Dendritic cell treated with granulocyte-macrophage colony-stimulating factor and Interleukin-4, amounts not matched to agents 40 ng/mL and 50 ng/mL, for 4 days (primary cell): Measurements from ENCODE around the gene INKA1.
"Not testable (repeated sequence)": the region's sequence is repeated elsewhere in the genome, so short reads cannot be mapped to it uniquely, and the experiment has no call there.

Source experiments
- H3K27ac Mint-ChIP-seq: one replicate; pipeline ENCODE4 v1.8.0; 2022; ENCODE audit warnings: mild to moderate bottlenecking, mixed read lengths
- H3K27me3 Mint-ChIP-seq: one replicate; pipeline ENCODE4 v1.8.0; 2022; ENCODE audit warnings: mild to moderate bottlenecking, mixed read lengths
- H3K36me3 Mint-ChIP-seq: one replicate; pipeline ENCODE4 v1.8.0; 2022; ENCODE audit warnings: low read depth, mixed read lengths
- H3K4me1 Mint-ChIP-seq: one replicate; pipeline ENCODE4 v1.8.0; 2022; ENCODE audit warnings: low read depth, mixed read lengths
- H3K4me3 Mint-ChIP-seq: one replicate; pipeline ENCODE4 v1.8.0; 2022; ENCODE audit warnings: mild to moderate bottlenecking, moderate library complexity, mixed read lengths
- H3K9me3 Mint-ChIP-seq: one replicate; pipeline ENCODE4 v1.8.0; 2022; ENCODE audit warnings: mixed read lengths
- intact Hi-C: fragments of 100-400 bp; cut with micrococcal nuclease; formaldehyde crosslinking; loops from one replicate; pipeline ENCODE4 v1.15.0; 2022

INKA1 gene

GRCh38 chr3:49780080-49780974, 22.7 kb upstream of the INKA1 start:
- Mint-ChIP-seq H3K36me3 (peaks cover 86% of the 10 kb centered on the region), H3K9me3 (no peaks in the 10 kb centered on the region), H3K4me1 (peaks cover 40% of the 10 kb centered on the region), H3K27ac (no peak overlapping the region), H3K4me3 (no peak overlapping the region), H3K27me3 (no peaks in the 10 kb centered on the region)
- intact Hi-C loops = loop anchor here (10.0 kb wide), 1 partner anchor 56 kb away; the partner anchor contains the start of gene GMPPB

- H3K9me3 Mint-ChIP-seq, H3K4me3 Mint-ChIP-seq, H3K27me3 Mint-ChIP-seq, H3K27ac Mint-ChIP-seq: not testable (repeated sequence)
- intact Hi-C loops = loop anchor here (10.0 kb wide), 1 partner anchor 56 kb away; the partner anchor contains the start of gene GMPPB
- H3K4me1 Mint-ChIP-seq = peaks cover 43% of the 10 kb centered on the region
- peaks cover 81% of the 10 kb centered on the region for H3K36me3 Mint-ChIP-seq
These were observed 22.1 kb upstream of the INKA1 start for GRCh38 chr3:49780975-49781365.

GRCh38 chr3:49781415-49782199, 21.5 kb upstream of the INKA1 start:
- peaks cover 77% of the 10 kb centered on the region for H3K36me3 Mint-ChIP-seq
- no peak overlapping the region for H3K27ac Mint-ChIP-seq
- peaks cover 43% of the 10 kb centered on the region for H3K4me1 Mint-ChIP-seq
- no peaks in the 10 kb centered on the region for H3K9me3 Mint-ChIP-seq
- no peaks in the 10 kb centered on the region for H3K27me3 Mint-ChIP-seq
- intact Hi-C loops = loop anchor here (10.0 kb wide), 1 partner anchor 57 kb away; the partner anchor contains the start of gene GMPPB
- no peak overlapping the region for H3K4me3 Mint-ChIP-seq

- not testable (repeated sequence) for H3K9me3 Mint-ChIP-seq, H3K4me3 Mint-ChIP-seq, H3K27ac Mint-ChIP-seq, H3K27me3 Mint-ChIP-seq
- peaks cover 70% of the 10 kb centered on the region for H3K36me3 Mint-ChIP-seq
- intact Hi-C loops = loop anchor here (10.0 kb wide), 1 partner anchor 57 kb away; the partner anchor contains the start of gene GMPPB
- H3K4me1 Mint-ChIP-seq = peaks cover 50% of the 10 kb centered on the region
These were observed 20.8 kb upstream of the INKA1 start for GRCh38 chr3:49782277-49782676.

GRCh38 chr3:49785565-49786356, 17.3 kb upstream of the INKA1 start:
- Mint-ChIP-seq H3K27ac (peak overlapping the region; percentile 94), H3K4me1 (peaks cover 33% of the 10 kb centered on the region), H3K27me3 (peaks cover 4% of the 10 kb centered on the region), H3K36me3 (peaks cover 38% of the 10 kb centered on the region), H3K9me3 (no peaks in the 10 kb centered on the region), H3K4me3 (peak overlapping the region; percentile 85)
- intact Hi-C loops = loop anchor here (10.0 kb wide), 1 partner anchor 61 kb away; the partner anchor contains the start of gene GMPPB

GRCh38 chr3:49786357-49787181, 16.5 kb upstream of the INKA1 start, which contains the start of gene IP6K1:
IP6K1 (minus strand) TSS chr3:49786542; CDS start chr3:49748040, 38,502 bp downstream.
- H3K36me3 Mint-ChIP-seq = peaks cover 30% of the 10 kb centered on the region
- H3K9me3 Mint-ChIP-seq = no peaks in the 10 kb centered on the region
- H3K4me3 Mint-ChIP-seq = peak within 1 kb of the TSS; percentile 85
- intact Hi-C loops = loop anchor here (10.0 kb wide), 1 partner anchor 62 kb away; the partner anchor contains the start of gene GMPPB
- H3K4me1 Mint-ChIP-seq = peaks cover 25% of the 10 kb centered on the region
- H3K27me3 Mint-ChIP-seq = peaks cover 4% of the 10 kb centered on the region
- peak within 1 kb of the TSS; percentile 94 for H3K27ac Mint-ChIP-seq

- H3K27me3 Mint-ChIP-seq = peaks cover 4% of the 10 kb centered on the region
- intact Hi-C loops = loop anchor here (10.0 kb wide), 1 partner anchor 62 kb away; the partner anchor contains the start of gene GMPPB
- peak overlapping the region; percentile 94 for H3K27ac Mint-ChIP-seq
- no peaks in the 10 kb centered on the region for H3K9me3 Mint-ChIP-seq
- peak overlapping the region; percentile 85 for H3K4me3 Mint-ChIP-seq
- peaks cover 28% of the 10 kb centered on the region for H3K36me3 Mint-ChIP-seq
- H3K4me1 Mint-ChIP-seq = peaks cover 24% of the 10 kb centered on the region
These were observed 15.9 kb upstream of the INKA1 start for GRCh38 chr3:49787182-49787464.

- peaks cover 24% of the 10 kb centered on the region for H3K36me3 Mint-ChIP-seq
- no peak overlapping the region for H3K4me3 Mint-ChIP-seq
- H3K4me1 Mint-ChIP-seq = peaks cover 20% of the 10 kb centered on the region
- no peaks in the 10 kb centered on the region for H3K9me3 Mint-ChIP-seq
- H3K27me3 Mint-ChIP-seq = peaks cover 4% of the 10 kb centered on the region
- peak overlapping the region; percentile 94 for H3K27ac Mint-ChIP-seq
- intact Hi-C loops = loop anchor here (10.0 kb wide), 1 partner anchor 63 kb away; the partner anchor contains the start of gene GMPPB
These were observed 15.5 kb upstream of the INKA1 start for GRCh38 chr3:49787536-49787935.

GRCh38 chr3:49788056-49788455, 15.0 kb upstream of the INKA1 start:
- Mint-ChIP-seq H3K27ac (no peak overlapping the region), H3K27me3 (peaks cover 4% of the 10 kb centered on the region), H3K4me1 (peaks cover 20% of the 10 kb centered on the region), H3K36me3 (peaks cover 19% of the 10 kb centered on the region), H3K9me3 (no peaks in the 10 kb centered on the region), H3K4me3 (no peak overlapping the region)
- intact Hi-C loops = loop anchor here (10.0 kb wide), 1 partner anchor 63 kb away; the partner anchor contains the start of gene GMPPB

GRCh38 chr3:49790626-49791411, 12.2 kb upstream of the INKA1 start:
- no peak overlapping the region for H3K4me3 Mint-ChIP-seq
- intact Hi-C loops = no loop called here

GRCh38 chr3:49791571-49791970, 11.5 kb upstream of the INKA1 start:
- Mint-ChIP-seq H3K27me3 (peaks cover 4% of the 10 kb centered on the region), H3K4me1 (peaks cover 9% of the 10 kb centered on the region), H3K9me3 (no peaks in the 10 kb centered on the region), H3K36me3 (no peaks in the 10 kb centered on the region), H3K27ac (no peak overlapping the region), H3K4me3 (no peak overlapping the region)
- intact Hi-C loops = no loop called here

More at GRCh38 chr3:49790626-49791411, 12.2 kb upstream of the INKA1 start:
- Mint-ChIP-seq H3K27me3 (peaks cover 4% of the 10 kb centered on the region), H3K27ac (no peak overlapping the region), H3K36me3 (no peaks in the 10 kb centered on the region), H3K9me3 (no peaks in the 10 kb centered on the region), H3K4me1 (peaks cover 9% of the 10 kb centered on the region)
